Measurements from ENCODE around the gene HECW1. TPM values are rescaled to one million over a fixed set of nuclear protein-coding genes. Genes with fewer than 3 reads are reported as not detected.

HECW1 gene
- polyA plus RNA-seq, 1 donor (not counting 4 experiments of a cell fraction or from before 2014, with no cell fraction given) = not detected

- FAIRE-seq = no peak
- H2AFZ ChIP-seq (ENCODE audit: control insufficient read depth, low read length) = no peak overlapping the region
- no peaks in the 10 kb centered on the region for H3K9me1 ChIP-seq (ENCODE audit: control insufficient read depth, extremely low read depth, insufficient read depth, low read length)
- H3K9me3 ChIP-seq (ENCODE audit: control insufficient read depth, low read depth, low read length) = no peaks in the 10 kb centered on the region
- H3K4me1 ChIP-seq (ENCODE audit: control insufficient read depth, extremely low read depth, insufficient read depth, low read length) = peaks cover 5% of the 10 kb centered on the region
- H3K27me3 ChIP-seq (ENCODE audit: control insufficient read depth, extremely low read depth, insufficient read depth, low read length) = no peaks in the 10 kb centered on the region
- TF ChIP-seq EZH2 (IDR thresholded peaks at IDR 0.05; ENCODE audit: low read length) = no peak
- TF ChIP-seq, protein P1, sequence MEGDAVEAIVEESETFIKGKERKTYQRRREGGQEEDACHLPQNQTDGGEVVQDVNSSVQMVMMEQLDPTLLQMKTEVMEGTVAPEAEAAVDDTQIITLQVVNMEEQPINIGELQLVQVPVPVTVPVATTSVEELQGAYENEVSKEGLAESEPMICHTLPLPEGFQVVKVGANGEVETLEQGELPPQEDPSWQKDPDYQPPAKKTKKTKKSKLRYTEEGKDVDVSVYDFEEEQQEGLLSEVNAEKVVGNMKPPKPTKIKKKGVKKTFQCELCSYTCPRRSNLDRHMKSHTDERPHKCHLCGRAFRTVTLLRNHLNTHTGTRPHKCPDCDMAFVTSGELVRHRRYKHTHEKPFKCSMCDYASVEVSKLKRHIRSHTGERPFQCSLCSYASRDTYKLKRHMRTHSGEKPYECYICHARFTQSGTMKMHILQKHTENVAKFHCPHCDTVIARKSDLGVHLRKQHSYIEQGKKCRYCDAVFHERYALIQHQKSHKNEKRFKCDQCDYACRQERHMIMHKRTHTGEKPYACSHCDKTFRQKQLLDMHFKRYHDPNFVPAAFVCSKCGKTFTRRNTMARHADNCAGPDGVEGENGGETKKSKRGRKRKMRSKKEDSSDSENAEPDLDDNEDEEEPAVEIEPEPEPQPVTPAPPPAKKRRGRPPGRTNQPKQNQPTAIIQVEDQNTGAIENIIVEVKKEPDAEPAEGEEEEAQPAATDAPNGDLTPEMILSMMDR (optimal IDR thresholded peaks at IDR 0.05 in 1 of 3, IDR thresholded peaks at IDR 0.05 in 1 of 3, conservative IDR thresholded peaks at IDR 0.05 in 1 of 3; ENCODE audit: extremely low read depth in 1 of 3, insufficient read depth in 2 of 3, low read length in 3 of 3) = no peak
- no peaks in the 10 kb centered on the region for H3K36me3 ChIP-seq (ENCODE audit: control insufficient read depth in 2 of 2, extremely low read depth in 1 of 2, insufficient read depth in 2 of 2, low read length in 2 of 2)
- H3K4me3 ChIP-seq (ENCODE audit: control insufficient read depth in 2 of 3, extremely low read depth in 1 of 3, insufficient read depth in 2 of 3, low read depth in 1 of 3, low read length in 3 of 3) = no peak overlapping the region
- H3K9ac ChIP-seq (ENCODE audit: control insufficient read depth, extremely low read depth, insufficient read depth, low read length) = no peak overlapping the region
- dilution Hi-C loops (cut with MboI; ENCODE audit: extremely low pct_ligation_motif_present, low sequenced_read_pairs) = no loop called here
- H3K4me2 ChIP-seq (ENCODE audit: control insufficient read depth, extremely low read depth, insufficient read depth, low read depth, low read length) = no peak overlapping the region
- no peaks in the 10 kb centered on the region for H4K20me1 ChIP-seq (ENCODE audit: control insufficient read depth, extremely low read depth, insufficient read depth, low read length)
- no peak for DNase-seq (ENCODE audit: low read depth, low spot score)
- no peaks in the 10 kb centered on the region for H3K79me2 ChIP-seq (ENCODE audit: control insufficient read depth, insufficient read depth, low read length)
- no peak overlapping the region for H3K27ac ChIP-seq (ENCODE audit: control insufficient read depth, insufficient read depth, low read length)
Measured at GRCh38 chr7:43469051-43469450, 356.6 kb downstream of the HECW1 start.

DNA sequence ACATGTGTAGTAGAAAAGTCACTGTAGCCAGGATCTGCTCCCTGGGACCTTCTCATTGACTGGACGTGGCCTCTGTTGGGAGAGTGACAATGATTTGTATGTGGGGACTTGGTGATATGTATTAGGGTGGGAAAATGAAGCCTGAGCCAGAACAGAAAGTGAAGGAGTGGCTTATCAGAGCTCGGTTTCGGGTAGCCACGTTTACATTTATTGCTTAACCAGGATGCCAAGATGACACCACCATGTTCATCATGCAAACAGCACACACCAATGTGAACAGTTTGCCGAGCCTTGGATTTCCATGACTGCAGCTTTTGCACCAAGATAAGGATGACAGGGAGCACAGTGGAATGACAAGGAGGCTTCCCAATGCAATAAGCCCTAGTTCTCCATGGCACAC, 357.7 kb downstream of the HECW1 start:
- TF ChIP-seq, protein P1 (optimal IDR thresholded peaks at IDR 0.05 in 1 of 3, IDR thresholded peaks at IDR 0.05 in 1 of 3, conservative IDR thresholded peaks at IDR 0.05 in 1 of 3; ENCODE audit: extremely low read depth in 1 of 3, insufficient read depth in 2 of 3, low read length in 3 of 3) = no peak
- DNase-seq (ENCODE audit: low read depth, low spot score) (no peak), FAIRE-seq (no peak)
- no peak overlapping the region for H3K27ac ChIP-seq (ENCODE audit: control insufficient read depth, insufficient read depth, low read length)
- H3K79me2 ChIP-seq (ENCODE audit: control insufficient read depth, insufficient read depth, low read length) = no peaks in the 10 kb centered on the region
- H3K9me1 ChIP-seq (ENCODE audit: control insufficient read depth, extremely low read depth, insufficient read depth, low read length) = no peaks in the 10 kb centered on the region
- no peaks in the 10 kb centered on the region for H3K9me3 ChIP-seq (ENCODE audit: control insufficient read depth, low read depth, low read length)
- dilution Hi-C loops (cut with MboI; ENCODE audit: extremely low pct_ligation_motif_present, low sequenced_read_pairs) = no loop called here
- H2AFZ ChIP-seq (ENCODE audit: control insufficient read depth, low read length) = no peak overlapping the region
- no peaks in the 10 kb centered on the region for H4K20me1 ChIP-seq (ENCODE audit: control insufficient read depth, extremely low read depth, insufficient read depth, low read length)
- H3K4me1 ChIP-seq (ENCODE audit: control insufficient read depth, extremely low read depth, insufficient read depth, low read length) = peaks cover 3% of the 10 kb centered on the region
- no peaks in the 10 kb centered on the region for H3K27me3 ChIP-seq (ENCODE audit: control insufficient read depth, extremely low read depth, insufficient read depth, low read length)
- H3K4me3 ChIP-seq (ENCODE audit: control insufficient read depth in 2 of 3, extremely low read depth in 1 of 3, insufficient read depth in 2 of 3, low read depth in 1 of 3, low read length in 3 of 3) = no peak overlapping the region
- H3K9ac ChIP-seq (ENCODE audit: control insufficient read depth, extremely low read depth, insufficient read depth, low read length) = no peak overlapping the region
- no peaks in the 10 kb centered on the region for H3K36me3 ChIP-seq (ENCODE audit: control insufficient read depth in 2 of 2, extremely low read depth in 1 of 2, insufficient read depth in 2 of 2, low read length in 2 of 2)
- no peak overlapping the region for H3K4me2 ChIP-seq (ENCODE audit: control insufficient read depth, extremely low read depth, insufficient read depth, low read depth, low read length)

Measured in keratinocyte (primary cell).